Measurements from ENCODE around the gene TEX35.

- TF ChIP-seq CTCF (IDR thresholded peaks at IDR 0.05) (no peak), POLR2AphosphoS5 (IDR thresholded peaks at IDR 0.05) (no peak), EP300 (IDR thresholded peaks at IDR 0.05) (no peak), POLR2A (IDR thresholded peaks at IDR 0.05) (no peak)
Observed at GRCh38 chr1:178503849-178504248, 9.1 kb upstream of the TEX35 start.

All from stomach (tissue), 4 donors.